GM13976 (cell line): Measurements from ENCODE around the gene ARHGAP10.
"Not testable (repeated sequence)": the region's sequence is repeated elsewhere in the genome, so short reads cannot be mapped to it uniquely, and the experiment has no call there.

ENCODE experiments used
- DNase-seq: peaks from one replicate; pipeline ENCODE4 v3.0.0; 2012; ENCODE audit warnings: low spot score
- in situ Hi-C: fragments of 300-500 bp; cut with MboI; formaldehyde crosslinking; loops from one replicate; pipeline ENCODE4 v1.12.0; 2022; ENCODE audit warnings: low sequenced_read_pairs, mixed read lengths, inconsistent platforms; ENCODE audit not compliant: unreplicated experiment
- TF ChIP-seq, protein P1 (sequence below): IDR thresholded peaks from 2 replicates; pipeline ENCODE4 v1.5.1; 2012; ENCODE audit warnings: borderline replicate concordance, mild to moderate bottlenecking; ENCODE audit not compliant: insufficient read depth; ENCODE audit errors: extremely low read depth, missing control alignments, control extremely low read depth

ARHGAP10 gene

GRCh38 chr4:147899512-147899911, 167.6 kb downstream of the ARHGAP10 start:
- DNase-seq = no peak
- in situ Hi-C loops = no loop called here
- TF ChIP-seq, protein P1, sequence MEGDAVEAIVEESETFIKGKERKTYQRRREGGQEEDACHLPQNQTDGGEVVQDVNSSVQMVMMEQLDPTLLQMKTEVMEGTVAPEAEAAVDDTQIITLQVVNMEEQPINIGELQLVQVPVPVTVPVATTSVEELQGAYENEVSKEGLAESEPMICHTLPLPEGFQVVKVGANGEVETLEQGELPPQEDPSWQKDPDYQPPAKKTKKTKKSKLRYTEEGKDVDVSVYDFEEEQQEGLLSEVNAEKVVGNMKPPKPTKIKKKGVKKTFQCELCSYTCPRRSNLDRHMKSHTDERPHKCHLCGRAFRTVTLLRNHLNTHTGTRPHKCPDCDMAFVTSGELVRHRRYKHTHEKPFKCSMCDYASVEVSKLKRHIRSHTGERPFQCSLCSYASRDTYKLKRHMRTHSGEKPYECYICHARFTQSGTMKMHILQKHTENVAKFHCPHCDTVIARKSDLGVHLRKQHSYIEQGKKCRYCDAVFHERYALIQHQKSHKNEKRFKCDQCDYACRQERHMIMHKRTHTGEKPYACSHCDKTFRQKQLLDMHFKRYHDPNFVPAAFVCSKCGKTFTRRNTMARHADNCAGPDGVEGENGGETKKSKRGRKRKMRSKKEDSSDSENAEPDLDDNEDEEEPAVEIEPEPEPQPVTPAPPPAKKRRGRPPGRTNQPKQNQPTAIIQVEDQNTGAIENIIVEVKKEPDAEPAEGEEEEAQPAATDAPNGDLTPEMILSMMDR = no peak

DNA sequence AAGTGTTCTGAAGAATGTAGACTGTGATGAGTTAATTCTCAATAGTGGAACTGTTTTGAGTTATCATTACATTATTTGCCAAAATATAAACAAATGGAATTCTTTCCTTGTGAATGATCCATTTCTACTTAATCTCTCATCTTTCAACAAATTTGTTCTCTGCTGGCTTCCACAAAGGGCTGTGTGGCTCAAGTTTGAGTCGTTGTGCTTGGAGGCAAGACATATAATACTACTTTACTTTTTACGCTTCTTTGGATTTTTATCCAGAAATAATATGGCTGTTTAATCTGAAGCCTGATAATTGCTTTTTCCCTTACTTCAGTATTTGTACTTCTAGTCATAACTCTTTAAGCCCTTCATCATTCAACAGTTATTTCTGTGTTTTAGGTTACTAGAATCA, 169.5 kb downstream of the ARHGAP10 start:
- TF ChIP-seq, protein P1 = no peak
- no peak for DNase-seq
- in situ Hi-C loops = no loop called here

DNA sequence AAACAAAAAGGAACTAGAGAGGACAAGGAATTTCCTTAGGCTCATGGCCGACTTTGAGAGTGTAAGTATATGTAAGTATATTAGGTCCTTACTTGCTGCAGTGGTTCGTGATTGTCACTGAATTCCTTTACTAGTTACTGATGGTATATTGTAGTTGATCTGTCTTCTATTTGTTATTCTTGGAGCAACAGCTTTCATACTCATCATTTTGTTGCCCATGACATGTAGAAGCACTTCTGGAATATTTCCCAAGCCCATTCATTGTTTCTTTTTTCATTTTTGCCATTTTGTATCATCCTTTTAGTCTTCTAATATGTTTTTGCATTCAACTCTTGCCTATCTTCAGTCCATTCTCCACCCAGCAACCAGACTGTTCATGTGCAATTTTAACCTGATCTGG, 170.0 kb downstream of the ARHGAP10 start:
- TF ChIP-seq, protein P1 = no peak
- DNase-seq = no peak
- in situ Hi-C loops = no loop called here

- in situ Hi-C loops = no loop called here
- no peak for DNase-seq
- TF ChIP-seq, protein P1 = no peak
These were observed 177.3 kb downstream of the ARHGAP10 start for GRCh38 chr4:147909225-147909624.

GRCh38 chr4:147910315-147910714, 178.4 kb downstream of the ARHGAP10 start:
- TF ChIP-seq, protein P1 = no peak
- no peak for DNase-seq
- in situ Hi-C loops = no loop called here

- in situ Hi-C loops, DNase-seq: not testable (repeated sequence)
These were observed 180.2 kb downstream of the ARHGAP10 start for GRCh38 chr4:147912106-147912505.

DNA sequence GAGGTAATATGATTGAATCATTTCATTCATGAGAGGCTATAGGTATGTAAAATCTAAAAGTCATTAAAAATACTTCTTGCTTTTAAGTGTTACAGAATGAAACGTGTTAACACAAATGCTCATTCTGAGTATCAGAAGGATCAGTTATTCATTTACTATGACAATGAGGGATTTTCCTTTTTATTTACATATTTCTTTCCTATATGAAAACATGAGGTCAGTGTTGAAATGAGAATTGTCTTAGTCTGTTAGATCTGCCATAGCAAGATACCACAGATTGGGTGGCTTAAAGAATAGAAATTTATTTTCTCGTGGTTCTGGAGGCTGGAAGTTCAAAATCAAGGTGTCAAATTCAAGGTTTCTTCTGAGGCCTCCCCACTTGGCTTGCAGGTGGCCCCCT, 181.2 kb downstream of the ARHGAP10 start:
- in situ Hi-C loops = no loop called here
- no peak for DNase-seq
- TF ChIP-seq, protein P1 = no peak
